Tibial artery (tissue), 4 donors: ENCODE measurements around the gene OR1F1.

Experiments
- DNase-seq, 2 donors: peaks; one replicate each; pipeline ENCODE4 v3.0.0-alpha.2; 2019
- H3K27ac ChIP-seq, 2 donors: fragments of 200-600 bp; sonication (generic) in 1 of 2; 1 replicate in 1 of 2; 2 replicates in 1 of 2; pipeline ENCODE4 v1.5.1; 2018 to 2019; ENCODE audit warnings: mild to moderate bottlenecking in 1 of 2
- H3K27me3 ChIP-seq, 2 donors: fragments of 200-600 bp; sonication (generic) in 1 of 2; one replicate each; pipeline versions ENCODE4 v1.5.1 to v1.6.0; 2016 to 2019
- H3K36me3 ChIP-seq, 3 donors: fragments of 200-600 bp; sonication (generic) in 2 of 3; one replicate each; pipeline ENCODE4 v1.5.1; 2016 to 2019; ENCODE audit warnings: mild to moderate bottlenecking in 2 of 3
- H3K4me1 ChIP-seq, 4 donors: fragments of 200-600 bp; sonication (generic) in 2 of 4; 1 replicate in 3 of 4; 2 replicates in 1 of 4; pipeline ENCODE4 v1.5.1; 2016 to 2019
- H3K4me3 ChIP-seq, 2 donors: fragments of 200-600 bp; sonication (generic) in 1 of 2; 1 replicate in 1 of 2; 2 replicates in 1 of 2; pipeline ENCODE4 v1.5.1; 2018 to 2019; ENCODE audit warnings: mild to moderate bottlenecking in 2 of 2
- H3K9me3 ChIP-seq, 3 donors: fragments of 200-600 bp; sonication (generic) in 1 of 3; one replicate each; pipeline ENCODE4 v1.5.1; 2016 to 2019
- CTCF ChIP-seq, 2 experiments: fragments of 200-600 bp in 1 of 2; fragments of 450-650 bp in 1 of 2; IDR thresholded peaks; one replicate each; pipeline ENCODE4 v1.5.1; 2017 to 2019; ENCODE audit warnings: antibody characterized with exemption in 2 of 2, mild to moderate bottlenecking in 1 of 2, moderate library complexity in 1 of 2
- intact Hi-C: fragments of 100-400 bp; cut with DNase I; formaldehyde crosslinking; loops from one replicate; pipeline ENCODE4 v1.15.0; 2023; ENCODE audit warnings: low total_unique reads

OR1F1 gene

GRCh38 chr16:3212567-3212966 lies 24.6 kb downstream of the OR1F1 start:
- Histone ChIP-seq H3K9me3 (no peaks in the 10 kb centered on the region), H3K27ac (no peak overlapping the region), H3K4me1 (no peaks in the 10 kb centered on the region), H3K4me3 (no peak overlapping the region), H3K27me3 (peaks cover 0 to 6% of the 10 kb centered on the region in 2 donors), H3K36me3 (no peaks in the 10 kb centered on the region)
- DNase-seq: no peak
- TF ChIP-seq CTCF (IDR thresholded peaks at IDR 0.05): no peak
- intact Hi-C loops: no loop called here

GRCh38 chr16:3214904-3215600 lies 27.0 kb downstream of the OR1F1 start:
- Histone ChIP-seq H3K4me3 (no peak overlapping the region), H3K36me3 (no peaks in the 10 kb centered on the region), H3K9me3 (peaks cover 0 to 5% (median 0%) of the 10 kb centered on the region in 3 donors), H3K27ac (no peak overlapping the region), H3K4me1 (no peaks in the 10 kb centered on the region), H3K27me3 (no peaks in the 10 kb centered on the region)
- DNase-seq: no peak
- intact Hi-C loops: no loop called here
- no peak for TF ChIP-seq CTCF (IDR thresholded peaks at IDR 0.05)

GRCh38 chr16:3215601-3216262 lies 27.7 kb downstream of the OR1F1 start:
- H3K36me3 ChIP-seq: no peaks in the 10 kb centered on the region
- H3K4me3 ChIP-seq: no peak overlapping the region
- intact Hi-C loops: no loop called here
- peaks cover 0 to 12% (median 5%) of the 10 kb centered on the region in 3 donors for H3K9me3 ChIP-seq
- H3K27me3 ChIP-seq: no peaks in the 10 kb centered on the region
- no peak overlapping the region for H3K27ac ChIP-seq
- H3K4me1 ChIP-seq: no peaks in the 10 kb centered on the region
- no peak for DNase-seq
- TF ChIP-seq CTCF (IDR thresholded peaks at IDR 0.05): no peak

GRCh38 chr16:3216263-3216640 lies 28.2 kb downstream of the OR1F1 start:
- intact Hi-C loops: no loop called here
- no peaks in the 10 kb centered on the region for H3K27me3 ChIP-seq
- no peak for DNase-seq

GRCh38 chr16:3220839-3221238 lies 32.8 kb downstream of the OR1F1 start:
- H3K27me3 ChIP-seq: no peaks in the 10 kb centered on the region
- intact Hi-C loops: no loop called here
- no peak overlapping the region for H3K4me3 ChIP-seq
- H3K36me3 ChIP-seq: peaks cover 41 to 45% (median 44%) of the 10 kb centered on the region in 3 donors
- no peak overlapping the region for H3K27ac ChIP-seq
- H3K9me3 ChIP-seq: peaks cover 12 to 61% (median 52%) of the 10 kb centered on the region in 3 donors
- no peak for DNase-seq
- TF ChIP-seq CTCF (IDR thresholded peaks at IDR 0.05): no peak
- no peaks in the 10 kb centered on the region for H3K4me1 ChIP-seq

More at GRCh38 chr16:3216263-3216640, 28.2 kb downstream of the OR1F1 start:
- H3K9me3 ChIP-seq: peaks cover 0 to 17% (median 8%) of the 10 kb centered on the region in 3 donors
- H3K36me3 ChIP-seq: peaks cover 0 to 2% (median 0%) of the 10 kb centered on the region in 3 donors
- no peak overlapping the region for H3K27ac ChIP-seq
- H3K4me1 ChIP-seq: no peaks in the 10 kb centered on the region
- TF ChIP-seq CTCF (IDR thresholded peaks at IDR 0.05): no peak
- H3K4me3 ChIP-seq: no peak overlapping the region
